Inflammatory macrophage (primary cell): ENCODE results near the gene ARHGEF28.

Experiments
- DNase-seq, 2 donors: peaks; one replicate each; pipeline ENCODE4 v3.0.0-alpha.2; 2020 to 2022

The ARHGEF28 gene

GRCh38 chr5:73747696-73748380 is 121.8 kb downstream of the ARHGEF28 start:
- DNase-seq, result no peak

GRCh38 chr5:73748510-73749400 is 122.8 kb downstream of the ARHGEF28 start:
- no peak for DNase-seq

- DNase-seq, result no peak
These were observed 123.7 kb downstream of the ARHGEF28 start for GRCh38 chr5:73749485-73750270.

- DNase-seq, result no peak
These were observed 125.4 kb downstream of the ARHGEF28 start for GRCh38 chr5:73751254-73751914.

GRCh38 chr5:73754254-73754653 is 128.3 kb downstream of the ARHGEF28 start:
- DNase-seq, result no peak

DNA sequence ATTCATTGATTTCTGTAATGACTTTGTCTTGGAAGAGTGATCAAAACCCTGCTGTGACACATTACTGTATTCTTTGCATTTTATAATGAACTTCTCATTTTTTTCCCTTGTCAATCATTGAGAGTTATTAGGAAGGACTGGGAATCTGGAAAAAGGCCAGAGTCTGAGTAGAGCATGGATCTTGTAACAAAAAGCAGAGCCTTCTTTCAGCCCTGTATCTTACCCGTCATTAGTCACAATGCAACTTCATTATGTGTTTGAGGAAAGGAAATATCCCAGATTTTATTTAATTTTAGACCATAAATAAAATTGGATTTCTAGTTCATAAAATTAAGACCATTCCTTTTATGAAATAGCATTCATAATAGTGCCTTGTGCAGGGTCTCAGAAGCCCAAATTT is 131.4 kb downstream of the ARHGEF28 start:
- DNase-seq, result no peak

- no peak for DNase-seq
These were observed 133.8 kb downstream of the ARHGEF28 start for GRCh38 chr5:73759771-73760170.

- no peak for DNase-seq
These were observed 137.5 kb downstream of the ARHGEF28 start for GRCh38 chr5:73763300-73764032.

DNA sequence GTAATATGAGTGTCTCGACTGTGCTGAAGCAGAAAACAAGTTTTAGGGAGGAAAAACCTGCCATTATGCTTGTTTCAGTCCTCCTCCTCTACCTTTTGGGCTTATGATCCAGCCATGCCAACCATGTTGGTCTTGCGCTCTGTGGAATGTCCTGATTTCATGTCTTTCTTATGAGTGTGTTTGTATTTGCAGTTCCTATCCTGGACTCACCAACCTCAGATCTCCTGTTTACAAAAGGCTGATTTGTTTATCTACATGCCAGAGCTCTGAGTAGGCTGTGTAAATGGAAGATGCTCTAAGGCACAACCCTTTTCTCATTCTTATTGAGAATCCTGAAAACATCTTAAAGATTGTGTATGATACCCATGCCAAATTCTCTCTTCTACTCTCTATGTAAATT is 138.6 kb downstream of the ARHGEF28 start:
- DNase-seq, result no peak

- no peak for DNase-seq
These were observed 139.0 kb downstream of the ARHGEF28 start for GRCh38 chr5:73764996-73765395.

- DNase-seq, result no peak
These were observed 140.9 kb downstream of the ARHGEF28 start for GRCh38 chr5:73766902-73767301.

DNA sequence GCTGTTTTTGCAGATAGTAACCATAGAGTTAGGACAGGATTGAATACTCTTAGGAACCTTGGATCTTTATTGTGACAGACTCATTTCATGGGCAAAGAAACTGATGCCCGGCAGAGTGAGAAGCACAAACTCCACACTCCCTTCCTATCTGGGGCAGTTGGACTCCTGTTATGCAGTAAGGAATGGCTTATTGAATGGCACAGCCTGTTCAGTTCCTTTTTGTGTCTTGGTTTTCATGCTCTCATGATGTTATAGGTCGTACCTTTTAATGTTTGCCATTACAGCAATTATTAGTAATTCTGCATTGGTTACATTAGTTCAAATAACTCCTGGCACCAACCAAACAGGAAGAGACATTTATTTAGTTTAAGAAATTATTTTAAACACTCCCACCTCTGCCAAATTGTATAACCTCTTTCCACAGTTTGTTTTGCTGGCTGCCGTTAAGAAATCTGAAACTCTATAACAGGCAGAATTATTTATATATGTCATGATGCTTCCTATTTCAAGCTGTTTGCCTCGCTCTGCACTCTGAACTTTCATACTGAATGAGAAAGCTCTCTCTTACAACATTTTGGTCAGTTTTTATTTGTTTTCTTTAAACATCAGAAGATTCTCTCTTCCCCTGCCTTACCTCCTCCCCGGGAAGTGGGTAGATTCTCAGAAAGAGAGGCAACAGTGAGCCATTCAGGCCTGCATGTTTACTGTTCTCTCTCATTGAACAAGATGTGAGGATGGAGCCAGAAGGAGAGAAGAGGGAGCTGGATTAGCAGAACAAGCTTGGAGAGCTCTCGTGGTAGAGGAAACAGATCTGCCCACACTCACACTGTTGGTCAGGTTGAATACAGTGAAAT is 144.4 kb downstream of the ARHGEF28 start:
- DNase-seq, result no peak

GRCh38 chr5:73774924-73775323 is 148.9 kb downstream of the ARHGEF28 start:
- DNase-seq, result no peak

- no peak for DNase-seq
These were observed 150.4 kb downstream of the ARHGEF28 start for GRCh38 chr5:73776405-73776804.

GRCh38 chr5:73777192-73777591 is 151.2 kb downstream of the ARHGEF28 start:
- DNase-seq, result no peak

- DNase-seq, result no peak
These were observed 154.5 kb downstream of the ARHGEF28 start for GRCh38 chr5:73780302-73781080.

- peak; percentile 72 to 86 for DNase-seq
These were observed 155.2 kb downstream of the ARHGEF28 start for GRCh38 chr5:73781107-73781768.

- DNase-seq, result peak; percentile 60 to 92
These were observed 157.8 kb downstream of the ARHGEF28 start for GRCh38 chr5:73783828-73784227.

- DNase-seq, result no peak
These were observed 160.2 kb downstream of the ARHGEF28 start for GRCh38 chr5:73786043-73786831.
